Esophagus mucosa (tissue), 1 donor: ENCODE data around the gene MIOX. TPM values are rescaled to one million over a fixed set of nuclear protein-coding genes. Genes with fewer than 3 reads are reported as not detected.

Source experiments
- ATAC-seq: fragments of 200-7000 bp; cut with Tn5 transposase; one replicate; pipeline ENCODE4 v1.9.1; 2020
- total RNA-seq: library from RNA; stranded (reverse); gene quantifications from one replicate; pipeline ENCODE4 v1.2.4, GENCODE V29; 2023
- donor health status: DM: yes; HTN: yes; CAD: no.

MIOX gene
- total RNA-seq, 1 donor from 2014 or later, result not detected

- ATAC-seq, result no peak
Measured at GRCh38 chr22:50473855-50474671, 12.6 kb upstream of the MIOX start.

- ATAC-seq, result peak; percentile 76
Measured at GRCh38 chr22:50474710-50475651, 11.7 kb upstream of the MIOX start, which contains the start of gene SBF1. TSS of gene SBF1 (minus strand) at chr22:50475035. CDS start at chr22:50474840, 195 bp downstream.

- no peak for ATAC-seq
Measured at GRCh38 chr22:50475652-50476002, 11.0 kb upstream of the MIOX start.

- no peak for ATAC-seq
Measured at GRCh38 chr22:50476868-50477267, 9.8 kb upstream of the MIOX start.

GRCh38 chr22:50477923-50478322 lies 8.7 kb upstream of the MIOX start:
- ATAC-seq, result no peak

GRCh38 chr22:50479721-50480120 lies 6.9 kb upstream of the MIOX start:
- no peak for ATAC-seq

GRCh38 chr22:50481045-50481439 lies 5.6 kb upstream of the MIOX start:
- no peak for ATAC-seq

- ATAC-seq, result peak; percentile 37
Measured at GRCh38 chr22:50481440-50482106, 5.1 kb upstream of the MIOX start, which contains the start of gene ADM2. TSS of gene ADM2 (plus strand) at chr22:50481543. CDS start at chr22:50481848, 305 bp downstream.

- peak; percentile 1 for ATAC-seq
Measured at GRCh38 chr22:50482107-50483074, 4.3 kb upstream of the MIOX start.

- no peak for ATAC-seq
Measured at GRCh38 chr22:50483106-50483505, 3.6 kb upstream of the MIOX start.

- no peak for ATAC-seq
Measured at GRCh38 chr22:50483556-50483955, 3.1 kb upstream of the MIOX start.

- ATAC-seq, result no peak
Measured at GRCh38 chr22:50483977-50484853, 2.4 kb upstream of the MIOX start.

- ATAC-seq, result peak; percentile 6
Measured at GRCh38 chr22:50485221-50486131, 1.2 kb upstream of the MIOX start.

- ATAC-seq, result no peak
Measured at GRCh38 chr22:50487290-50488005, 789 bp downstream of the MIOX start.

GRCh38 chr22:50488006-50488677 lies 1.5 kb downstream of the MIOX start:
- no peak for ATAC-seq

- no peak for ATAC-seq
Measured at GRCh38 chr22:50488886-50489285, 2.2 kb downstream of the MIOX start.

- peak; percentile 5 for ATAC-seq
Measured at GRCh38 chr22:50489363-50490243, 2.9 kb downstream of the MIOX start.
